Hepatocyte (in vitro differentiated cells): ENCODE data around the gene HYLS1.
"Not testable (repeated sequence)": the region's sequence is repeated elsewhere in the genome, so short reads cannot be mapped to it uniquely, and the experiment has no call there.

Experiments used
- CTCF ChIP-seq: fragments of 200-600 bp; sonication (generic); IDR thresholded peaks from 2 replicates; pipeline ENCODE4 v1.5.1; 2016; ENCODE audit warnings: antibody characterized with exemption, mild to moderate bottlenecking; ENCODE audit not compliant: poor library complexity
- EZH2 ChIP-seq: fragments of 200-600 bp; sonication (generic); IDR thresholded peaks from 2 replicates; pipeline ENCODE4 v1.6.1; 2016; ENCODE audit warnings: antibody characterized with exemption, mild to moderate bottlenecking, borderline replicate concordance
- EZH2phosphoT487 ChIP-seq: fragments of 200-600 bp; sonication (generic); IDR thresholded peaks from one replicate; pipeline ENCODE4 v1.6.1; 2018; ENCODE audit warnings: antibody characterized with exemption, mild to moderate bottlenecking, low read depth, moderate library complexity; ENCODE audit not compliant: unreplicated experiment, severe bottlenecking

GRCh38 chr11:125857670-125858069 lies 29.8 kb upstream of the HYLS1 start:
- TF ChIP-seq EZH2, CTCF, EZH2phosphoT487: not testable (repeated sequence)
